GM21717 (cell line): ENCODE results near the gene STXBP3.
"Not testable (repeated sequence)": the region's sequence is repeated elsewhere in the genome, so short reads cannot be mapped to it uniquely, and the experiment has no call there.

ENCODE experiments used
- ATAC-seq: cut with Tn5 transposase; IDR thresholded peaks from one replicate; pipeline ENCODE4 v1.9.1; 2021; ENCODE audit warnings: mild to moderate bottlenecking, moderate library complexity; ENCODE audit not compliant: unreplicated experiment

STXBP3 gene, protein sequence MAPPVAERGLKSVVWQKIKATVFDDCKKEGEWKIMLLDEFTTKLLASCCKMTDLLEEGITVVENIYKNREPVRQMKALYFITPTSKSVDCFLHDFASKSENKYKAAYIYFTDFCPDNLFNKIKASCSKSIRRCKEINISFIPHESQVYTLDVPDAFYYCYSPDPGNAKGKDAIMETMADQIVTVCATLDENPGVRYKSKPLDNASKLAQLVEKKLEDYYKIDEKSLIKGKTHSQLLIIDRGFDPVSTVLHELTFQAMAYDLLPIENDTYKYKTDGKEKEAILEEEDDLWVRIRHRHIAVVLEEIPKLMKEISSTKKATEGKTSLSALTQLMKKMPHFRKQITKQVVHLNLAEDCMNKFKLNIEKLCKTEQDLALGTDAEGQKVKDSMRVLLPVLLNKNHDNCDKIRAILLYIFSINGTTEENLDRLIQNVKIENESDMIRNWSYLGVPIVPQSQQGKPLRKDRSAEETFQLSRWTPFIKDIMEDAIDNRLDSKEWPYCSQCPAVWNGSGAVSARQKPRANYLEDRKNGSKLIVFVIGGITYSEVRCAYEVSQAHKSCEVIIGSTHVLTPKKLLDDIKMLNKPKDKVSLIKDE

DNA sequence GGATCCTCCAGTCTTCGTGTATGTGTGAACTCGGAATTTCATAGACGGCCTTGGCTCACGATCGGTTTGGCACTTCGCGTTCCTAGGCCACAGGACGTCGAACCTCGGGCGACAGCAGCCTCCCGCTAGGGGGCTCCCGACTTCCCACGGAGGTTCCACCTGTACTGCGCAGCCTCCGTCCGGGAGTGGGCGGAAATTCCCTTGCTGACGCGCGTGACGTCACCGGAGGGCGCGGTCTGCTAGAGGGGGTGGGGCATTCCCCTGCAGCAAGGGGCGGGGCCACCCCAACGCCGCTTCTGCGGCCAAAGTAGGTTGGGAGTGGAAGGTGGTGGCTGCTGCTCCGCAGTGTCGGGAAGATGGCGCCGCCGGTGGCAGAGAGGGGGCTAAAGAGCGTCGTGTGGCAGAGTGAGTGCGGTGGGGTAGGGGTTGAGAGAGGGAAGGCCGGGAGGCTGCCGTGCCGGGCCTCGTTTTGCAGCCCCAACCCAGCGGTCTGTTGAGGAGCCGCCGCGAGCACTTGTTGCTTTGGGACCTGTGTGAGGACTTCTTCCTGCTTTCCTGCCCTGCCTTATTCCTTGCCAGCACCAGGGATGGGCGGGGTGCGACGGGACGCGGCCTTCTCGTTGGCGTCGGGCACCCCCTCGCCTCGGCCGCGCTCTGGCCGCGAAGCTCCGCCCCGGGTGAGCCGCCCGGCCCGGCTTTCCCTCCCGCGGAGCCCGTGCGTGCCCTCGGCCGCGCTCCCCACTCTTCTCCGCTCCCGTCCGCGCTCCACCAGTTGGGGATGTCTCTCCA, at the start of gene STXBP3:
TSS of gene STXBP3 (plus strand) at position 293 of the 789 bp plus-strand sequence. CDS start at position 357, 64 bp downstream.
- peak; percentile 90 for ATAC-seq

DNA sequence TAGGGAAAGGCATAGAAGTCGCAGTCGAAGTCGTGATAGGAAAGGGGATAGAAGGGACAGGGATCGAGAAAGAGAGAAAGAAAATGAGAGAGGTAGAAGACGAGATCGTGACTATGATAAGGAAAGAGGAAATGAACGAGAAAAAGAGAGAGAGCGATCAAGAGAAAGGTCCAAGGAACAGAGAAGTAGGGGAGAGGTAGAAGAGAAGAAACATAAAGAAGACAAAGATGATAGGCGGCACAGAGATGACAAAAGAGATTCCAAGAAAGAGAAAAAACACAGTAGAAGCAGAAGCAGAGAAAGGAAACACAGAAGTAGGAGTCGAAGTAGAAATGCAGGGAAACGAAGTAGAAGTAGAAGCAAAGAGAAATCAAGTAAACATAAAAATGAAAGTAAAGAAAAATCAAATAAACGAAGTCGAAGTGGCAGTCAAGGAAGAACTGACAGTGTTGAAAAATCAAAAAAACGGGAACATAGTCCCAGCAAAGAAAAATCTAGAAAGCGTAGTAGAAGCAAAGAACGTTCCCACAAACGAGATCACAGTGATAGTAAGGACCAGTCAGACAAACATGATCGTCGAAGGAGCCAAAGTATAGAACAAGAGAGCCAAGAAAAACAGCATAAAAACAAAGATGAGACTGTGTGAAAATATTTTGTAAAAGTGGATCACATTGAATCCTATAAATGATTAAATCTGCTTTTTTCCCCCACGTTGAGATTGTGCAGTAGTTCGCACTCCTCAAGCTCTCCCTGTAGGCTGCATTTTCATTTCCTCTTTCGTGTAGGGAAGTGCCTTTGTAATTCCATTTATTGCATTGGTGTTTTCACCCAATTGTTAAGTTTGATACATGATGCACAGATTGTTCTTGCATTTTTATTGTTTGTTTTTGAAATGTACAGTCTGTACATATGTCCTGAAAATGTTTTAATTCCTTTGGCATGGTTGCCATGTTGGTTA, 46.8 kb upstream of the STXBP3 start:
- ATAC-seq: no peak

DNA sequence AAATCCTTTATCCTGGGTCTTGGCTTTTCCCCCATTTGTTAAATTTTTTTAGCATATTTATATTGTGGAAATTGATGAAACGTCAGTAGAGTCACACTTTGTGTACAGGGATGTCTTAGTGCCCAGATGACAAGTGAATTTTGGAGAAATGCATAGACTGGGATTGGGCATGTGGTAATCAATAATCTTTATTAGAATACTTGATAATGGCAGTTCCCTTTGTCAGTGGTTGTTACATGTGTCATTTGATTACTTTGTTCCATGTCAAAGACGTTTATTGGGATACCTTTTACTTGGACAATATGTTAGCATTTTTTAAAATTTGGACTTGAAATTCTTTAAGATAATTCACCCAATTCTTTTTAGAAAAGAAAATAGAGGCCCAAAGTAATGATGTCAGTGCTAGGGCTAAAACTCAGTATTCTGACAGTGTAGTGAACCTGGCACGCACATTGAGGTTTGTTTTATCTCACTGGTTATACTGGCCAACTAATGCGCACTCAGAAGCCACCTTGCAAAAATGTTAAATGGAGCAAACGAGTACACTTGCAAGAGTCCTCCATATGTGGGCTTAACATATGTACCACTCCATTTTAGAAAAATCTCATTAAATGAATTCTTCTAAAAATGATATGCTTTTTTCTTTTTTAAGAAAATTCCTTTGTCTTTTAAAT, 45.2 kb upstream of the STXBP3 start:
- no peak for ATAC-seq

DNA sequence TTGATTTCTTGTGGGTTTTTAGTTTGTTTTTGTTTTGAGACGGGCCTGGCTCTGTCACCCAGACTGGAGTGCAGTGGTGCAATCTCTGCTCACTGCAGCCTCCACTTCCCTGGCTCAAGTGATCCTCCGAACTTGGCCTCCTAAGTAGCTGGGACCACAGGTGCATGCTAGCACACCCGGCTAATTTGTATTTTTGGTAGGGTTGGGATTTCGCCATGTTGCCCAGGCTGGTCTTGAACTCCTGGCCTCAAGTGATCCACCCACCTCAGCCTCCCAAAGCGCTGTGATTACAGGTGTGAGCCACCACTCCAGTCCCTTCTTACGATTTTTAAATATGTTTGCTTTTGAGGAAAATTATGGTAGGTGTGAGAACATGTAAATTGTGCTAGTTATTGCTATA, 44.4 kb upstream of the STXBP3 start:
- ATAC-seq: not testable (repeated sequence)

DNA sequence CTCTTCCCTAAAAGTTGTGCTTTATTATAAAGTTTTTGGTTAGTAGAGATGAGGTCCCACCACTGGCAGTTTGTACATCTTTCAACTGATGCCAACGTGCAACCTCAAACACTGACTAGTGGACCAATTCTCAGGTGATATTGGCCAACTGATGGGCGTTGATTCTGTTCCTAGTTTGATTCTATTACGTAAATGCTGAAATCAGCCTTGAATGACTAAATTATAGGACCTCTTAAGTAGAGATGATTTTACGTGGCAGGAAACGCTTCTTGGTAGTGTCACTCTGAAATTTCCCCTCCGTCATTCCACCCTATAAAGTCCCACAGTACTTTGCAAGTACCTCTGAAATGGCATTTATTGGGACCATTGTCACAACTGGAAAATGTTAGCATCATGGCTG, 42.5 kb upstream of the STXBP3 start:
- ATAC-seq: no peak

DNA sequence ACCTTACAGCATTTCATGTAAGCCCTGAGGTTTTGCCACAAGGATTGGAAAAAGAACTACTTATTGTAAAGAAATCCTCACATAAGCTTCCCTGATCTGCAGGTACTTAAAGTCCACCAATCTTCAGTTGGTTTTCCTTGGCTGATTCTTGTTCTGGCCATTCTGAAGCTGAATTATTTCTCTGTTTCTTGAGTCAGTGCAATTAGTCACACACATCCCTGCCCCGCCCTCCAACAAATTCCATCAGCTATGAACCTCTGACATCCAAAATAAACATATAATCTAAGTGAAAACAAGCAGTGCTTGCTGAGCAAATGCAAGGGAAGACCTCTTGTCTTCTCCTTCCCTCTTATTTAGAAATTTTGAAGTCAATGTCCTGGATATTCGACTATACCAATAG, 42.0 kb upstream of the STXBP3 start:
- ATAC-seq: no peak

DNA sequence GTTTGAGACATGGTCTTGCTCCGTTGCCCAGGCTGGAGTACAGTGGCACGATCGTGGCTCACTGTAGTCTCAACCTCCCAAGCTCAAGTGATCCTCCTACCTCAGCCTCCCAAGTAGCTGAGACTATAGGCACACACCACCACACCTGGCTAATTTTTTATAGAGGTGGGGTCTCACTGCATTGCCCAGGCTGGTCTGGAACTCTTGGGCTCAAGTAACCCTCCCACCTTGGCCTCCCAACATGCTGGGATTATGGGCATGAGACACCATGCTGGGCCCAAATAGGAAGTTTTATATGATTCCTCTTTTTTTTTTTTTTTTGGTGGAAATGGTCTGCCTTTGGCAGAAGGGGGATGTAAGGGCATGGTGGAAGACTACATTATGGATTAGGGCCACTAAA, 39.8 kb upstream of the STXBP3 start:
- no peak for ATAC-seq

DNA sequence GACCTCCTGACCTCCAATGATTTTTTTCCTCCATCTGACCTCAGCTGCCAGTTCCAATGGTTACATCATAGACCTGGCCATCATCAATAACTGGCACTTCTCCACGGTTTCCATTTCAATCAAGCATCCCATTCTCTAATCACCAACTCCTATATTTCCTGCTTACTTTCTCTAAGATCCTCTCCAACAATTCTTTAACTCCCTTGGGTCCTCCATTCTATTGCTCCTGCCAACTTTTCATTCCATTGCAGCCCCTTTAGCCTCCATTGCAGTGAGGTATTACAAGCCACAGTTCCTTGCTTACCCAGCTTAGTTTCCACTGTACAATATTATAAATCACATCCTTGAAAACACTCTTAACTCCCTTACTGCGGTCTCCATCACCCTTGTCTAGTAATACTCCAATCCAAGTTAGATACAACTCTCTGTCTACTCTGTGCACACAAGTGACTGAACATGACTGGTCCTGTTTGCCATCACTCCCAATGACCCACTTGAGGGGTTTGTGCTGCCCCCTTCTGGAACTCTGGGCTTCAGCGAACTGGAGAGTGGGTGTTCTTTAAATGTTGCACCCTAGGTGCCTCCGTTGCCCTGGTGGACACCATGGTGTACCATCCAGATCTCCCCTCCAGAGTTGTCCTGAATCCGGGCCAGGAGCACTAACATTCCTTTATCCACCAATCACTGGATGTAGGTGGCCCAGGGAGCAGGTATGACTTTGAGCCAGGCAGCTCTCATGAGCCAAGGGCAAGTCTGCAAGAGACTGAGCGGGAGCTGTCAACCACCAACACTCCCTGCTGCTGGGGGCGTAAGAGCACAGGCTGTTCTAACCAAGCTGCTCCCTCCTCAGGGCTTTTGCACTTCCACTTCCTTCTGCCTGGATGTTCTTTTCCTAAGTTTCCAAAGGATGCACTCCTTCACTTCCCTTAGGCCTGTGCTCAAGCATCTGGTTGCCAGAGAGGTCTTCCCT, 37.5 kb upstream of the STXBP3 start:
- ATAC-seq: no peak

DNA sequence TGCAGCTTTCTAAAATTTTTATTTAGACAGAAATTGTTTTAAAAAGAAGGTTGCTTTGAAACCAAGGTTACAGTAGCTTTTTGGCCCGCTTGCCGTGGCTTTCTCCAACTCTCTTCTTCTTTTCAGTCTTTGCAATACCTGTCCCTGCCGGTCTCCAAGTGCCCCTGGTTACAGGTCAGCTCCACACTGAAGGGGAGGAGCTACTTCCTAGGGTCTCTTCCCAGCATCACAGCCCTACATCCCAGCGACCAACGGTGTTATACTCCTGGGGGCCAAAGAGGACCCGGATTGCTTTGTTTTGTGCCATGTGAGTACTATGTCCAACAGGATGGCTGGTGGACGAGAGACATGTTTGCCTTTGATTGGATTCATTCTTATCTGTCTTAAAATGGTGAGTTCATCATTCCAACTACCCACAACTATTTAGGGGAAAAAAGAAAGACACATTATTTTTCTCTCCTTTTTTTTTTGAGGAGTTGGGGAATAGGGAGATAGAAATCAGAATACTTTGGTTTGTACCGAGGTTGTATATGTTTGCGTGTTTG, 33.8 kb upstream of the STXBP3 start, which contains the start of gene FNDC7:
TSS of gene FNDC7 (plus strand) at position 303 of the 545 bp plus-strand sequence. CDS start at position 329, 26 bp downstream.
- no peak for ATAC-seq

DNA sequence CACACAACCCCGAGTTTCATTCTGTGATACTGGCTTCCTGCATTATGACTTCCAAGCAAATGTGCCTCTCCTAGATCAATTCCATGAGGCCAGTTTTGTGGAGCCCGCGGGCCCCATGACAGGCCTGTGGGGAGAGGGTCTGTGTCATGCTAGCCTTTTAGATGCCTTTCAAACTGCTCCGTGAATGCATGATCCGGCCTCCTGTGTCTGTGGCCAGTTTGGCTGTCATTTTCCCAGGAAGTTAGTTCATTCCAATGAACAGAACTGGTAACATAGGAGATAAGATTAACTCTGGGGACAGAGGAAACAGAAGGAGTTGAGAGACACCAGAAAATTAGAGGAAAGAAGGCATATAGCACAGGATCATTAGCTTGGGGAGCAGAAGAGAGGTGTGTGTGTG, 30.5 kb upstream of the STXBP3 start:
- no peak for ATAC-seq

DNA sequence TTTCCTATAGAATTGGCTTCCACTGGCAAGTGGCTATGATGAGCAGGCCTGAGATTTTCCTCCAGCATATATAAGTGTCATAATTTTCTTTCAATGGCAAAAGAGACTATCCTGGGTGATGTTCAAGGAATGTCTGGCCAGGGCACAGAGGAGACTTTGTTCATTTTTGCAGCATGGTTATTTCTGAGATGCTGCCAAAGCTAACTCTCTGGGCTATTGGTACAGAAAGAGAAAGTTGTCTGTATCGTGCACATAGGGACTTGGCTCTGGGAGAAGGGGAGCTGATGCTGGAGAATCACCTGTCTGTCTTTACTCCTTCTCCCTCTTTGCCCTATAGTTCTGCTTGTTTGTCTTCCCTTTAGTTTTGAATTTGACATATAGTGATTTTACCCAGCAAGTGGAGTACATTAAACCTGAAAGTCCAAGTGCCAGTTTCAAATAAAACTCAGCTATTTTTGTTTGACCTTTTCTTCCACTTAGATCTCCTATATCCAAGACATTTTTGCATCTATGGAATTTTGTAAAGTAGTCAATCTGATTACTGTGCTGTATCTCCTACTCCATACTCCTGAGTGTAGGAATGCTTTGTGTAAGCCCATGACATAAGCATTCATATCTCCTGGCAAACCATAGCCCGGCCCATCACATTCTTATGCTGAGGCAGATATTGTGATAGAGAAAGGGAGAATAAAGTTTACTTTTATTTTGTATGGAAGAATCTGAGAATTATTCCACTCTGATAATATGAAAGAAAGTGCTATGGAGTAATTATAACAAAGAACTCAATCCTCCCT, 29.8 kb upstream of the STXBP3 start:
- ATAC-seq: no peak

DNA sequence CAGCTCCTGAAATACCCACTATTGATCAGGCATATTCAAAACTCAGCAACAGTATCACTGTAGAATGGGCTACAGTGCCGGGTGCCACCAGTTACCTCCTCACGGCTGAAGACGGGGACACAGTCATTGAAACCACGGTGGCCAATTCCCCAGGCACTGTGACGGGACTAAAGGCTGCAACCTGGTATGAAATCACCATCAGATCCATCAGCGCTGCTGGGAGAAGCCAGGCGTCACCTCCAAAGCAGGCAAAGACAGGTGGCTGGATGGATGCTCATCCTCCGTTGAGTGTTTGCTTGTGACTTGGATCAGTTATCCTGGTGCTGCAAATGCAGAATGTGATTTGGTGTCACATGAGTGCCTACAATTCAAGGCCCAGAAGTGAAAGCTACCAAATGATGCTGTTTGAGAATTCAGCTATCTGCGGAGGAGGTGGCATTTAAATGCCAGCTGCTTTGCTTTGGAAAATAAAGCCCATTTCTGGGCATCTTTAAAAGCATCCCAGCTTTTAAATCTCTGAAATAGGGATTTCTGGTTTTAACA, 28.6 kb upstream of the STXBP3 start:
- no peak for ATAC-seq

DNA sequence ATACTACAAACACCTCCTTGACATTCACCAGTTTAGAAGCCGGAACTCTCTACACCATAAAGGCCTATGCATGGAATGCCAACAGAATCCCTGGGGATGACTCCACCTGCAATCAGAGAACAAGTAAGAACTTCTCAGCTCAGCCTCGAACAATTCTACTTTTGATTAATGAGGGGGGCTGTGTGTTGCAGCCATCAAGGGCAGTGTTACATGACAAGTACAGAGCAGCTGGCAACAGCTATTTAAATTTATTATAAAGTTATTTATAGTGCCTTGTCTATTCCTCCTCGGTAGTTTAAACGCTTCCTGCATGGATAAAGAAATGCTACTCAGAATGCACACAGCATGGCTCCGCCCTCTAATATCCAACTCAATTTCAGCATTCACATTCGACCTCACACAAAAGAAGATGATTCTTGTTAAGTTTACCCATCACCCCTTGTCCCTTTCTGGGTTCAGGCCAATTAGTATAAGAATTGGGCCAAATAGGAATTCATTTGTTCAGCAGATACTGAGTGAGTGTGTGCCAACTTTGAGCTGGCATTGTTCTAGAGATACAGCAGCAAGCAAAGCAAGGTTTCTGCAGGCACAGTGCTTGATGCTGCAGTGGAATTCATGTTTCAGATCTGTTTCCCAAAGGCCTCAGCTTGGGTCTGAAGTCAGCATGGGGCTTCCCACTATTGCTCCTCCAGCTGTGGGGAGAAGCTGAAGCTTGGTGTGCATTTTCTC, 27.4 kb upstream of the STXBP3 start:
- no peak for ATAC-seq

DNA sequence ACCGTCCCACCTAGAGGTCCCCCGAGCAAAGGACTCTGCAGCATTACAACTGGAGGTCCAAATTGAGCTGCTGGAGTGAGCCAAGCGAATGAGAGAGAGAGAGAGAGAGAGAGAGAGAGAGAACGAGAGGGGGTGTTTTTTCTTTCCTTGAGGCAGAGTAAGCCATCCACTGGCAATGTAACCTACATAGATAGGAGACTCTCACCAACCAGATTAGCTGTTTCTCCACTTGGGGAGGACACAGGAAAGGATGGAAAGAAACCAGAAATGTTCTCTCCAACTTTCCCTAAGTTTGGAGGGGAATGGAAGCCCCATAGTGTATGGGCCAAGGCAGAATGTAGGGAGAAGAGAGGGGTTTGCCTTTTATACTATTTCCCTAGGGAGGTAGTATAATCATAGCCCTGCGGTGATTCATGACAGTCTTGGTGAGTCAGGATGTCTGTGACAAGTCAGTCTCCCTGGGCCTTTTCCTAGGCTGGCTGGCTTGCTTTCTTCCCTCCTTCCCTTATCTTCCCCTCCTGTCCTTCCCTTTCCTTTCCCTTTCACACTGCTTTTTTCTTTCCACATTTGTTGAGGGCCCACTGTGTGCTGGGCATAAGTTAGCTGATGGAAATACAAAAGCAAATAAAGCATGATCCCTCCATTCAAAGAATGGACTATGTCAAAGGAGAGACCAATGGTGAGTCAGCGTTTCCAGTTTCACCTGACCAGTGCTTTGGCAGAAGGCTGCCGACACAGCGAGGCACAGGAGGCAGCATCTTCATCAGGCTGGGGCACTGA, 26.6 kb upstream of the STXBP3 start:
- ATAC-seq: no peak

DNA sequence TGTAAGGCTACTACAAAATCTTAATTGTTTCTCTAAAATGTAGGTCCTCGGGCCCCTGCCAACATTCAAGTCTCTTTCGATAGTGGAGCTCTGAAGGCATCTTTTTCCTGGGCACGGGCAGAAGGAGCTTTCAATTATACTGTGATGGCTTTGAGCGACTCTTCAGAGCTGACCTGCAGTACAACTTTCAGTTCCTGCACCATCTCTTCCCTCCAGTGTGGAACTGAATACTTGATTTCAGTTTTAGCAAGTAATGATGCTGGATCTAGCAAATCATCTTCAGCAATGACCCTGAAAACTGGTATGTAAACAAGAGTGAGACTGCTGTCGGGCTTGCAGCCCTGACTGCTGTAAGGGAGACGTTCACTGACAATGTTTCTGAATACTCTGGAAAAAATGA, 24.2 kb upstream of the STXBP3 start:
- ATAC-seq: no peak

DNA sequence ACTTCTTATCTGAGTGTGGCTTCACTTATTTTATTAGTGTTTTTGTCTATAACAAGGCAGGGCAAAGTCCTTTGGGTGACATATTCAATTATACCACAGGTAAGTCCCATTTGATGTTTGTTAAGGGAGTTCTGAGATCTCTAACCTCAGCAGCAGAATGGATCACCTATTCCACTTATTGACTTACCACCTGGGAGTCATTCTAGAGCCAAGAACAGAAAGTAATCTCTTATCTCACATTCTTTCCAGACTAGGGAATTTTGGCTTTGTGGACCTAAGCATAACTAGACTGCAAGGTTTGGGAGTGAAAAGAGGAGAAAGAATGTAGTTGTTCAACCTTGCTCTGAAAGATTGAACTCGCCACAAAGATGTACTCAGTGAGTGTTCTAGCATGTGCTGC, 20.6 kb upstream of the STXBP3 start:
- ATAC-seq: no peak
